Panc1 (cell line): ENCODE measurements around the gene TNNT3. TPM values are rescaled to one million over a fixed set of nuclear protein-coding genes. Genes with fewer than 3 reads are reported as not detected.

Source experiments
- ATAC-seq: fragments of 200-7000 bp; cut with Tn5 transposase; 2 replicates; pipeline ENCODE4 v1.9.1; 2020; ENCODE audit warnings: mild to moderate bottlenecking, moderate library complexity
- BruUV-seq: library from RNA; stranded (reverse); fragments of 400-500 nt; replicated peaks from 2 replicates; lab custom pipeline; 2021; lab: Mats Ljungman, UMichigan
- CTCF ChIA-PET: fragments of 300-600 bp; sonication (Branson Sonifier 250); formaldehyde crosslinking; loops from one replicate; lab custom pipeline; 2022; ENCODE audit warnings: antibody characterized with exemption; lab: Charles Lee
- POLR2A ChIA-PET: fragments of 300-600 bp; sonication (Branson Sonifier 250); formaldehyde crosslinking; loops from one replicate; lab custom pipeline; 2022; ENCODE audit warnings: antibody characterized with exemption; lab: Charles Lee
- DNase-seq: peaks from one replicate; pipeline ENCODE4 v3.0.0-alpha.2; 2010; ENCODE audit warnings: low read depth, low spot score
- H3K27ac ChIP-seq: 2 replicates; pipeline ENCODE4 v1.5.1; 2011; ENCODE audit warnings: mild to moderate bottlenecking, low read length, inconsistent platforms
- H3K27me3 ChIP-seq: fragments of 200-500 bp; sonication (Bioruptor generic); 2 replicates; pipeline ENCODE4 v1.6.0; 2014; ENCODE audit warnings: low read length, inconsistent platforms; ENCODE audit not compliant: control insufficient read depth, insufficient read depth
- H3K36me3 ChIP-seq: fragments of 200-500 bp; sonication (Bioruptor generic); 2 replicates; pipeline ENCODE4 v1.5.1; 2014; ENCODE audit warnings: inconsistent platforms, mild to moderate bottlenecking, low read length, moderate library complexity; ENCODE audit not compliant: control insufficient read depth, insufficient read depth
- H3K4me1 ChIP-seq: 2 replicates; pipeline ENCODE4 v1.5.1; 2011; ENCODE audit warnings: inconsistent platforms, mild to moderate bottlenecking, low read length, moderate library complexity; ENCODE audit not compliant: control insufficient read depth, insufficient read depth
- H3K4me3 ChIP-seq, 2 experiments: 2 replicates each; pipeline ENCODE4 v1.5.1; 2011 to 2012; ENCODE audit warnings: low read depth in 2 of 2, low read length in 2 of 2, mild to moderate bottlenecking in 2 of 2, inconsistent platforms in 1 of 2, moderate library complexity in 1 of 2
- H3K9me3 ChIP-seq: fragments of 200-500 bp; sonication (Bioruptor generic); 2 replicates; pipeline ENCODE4 v1.5.1; 2014; ENCODE audit warnings: low read depth, mild to moderate bottlenecking, inconsistent platforms, low read length, moderate library complexity; ENCODE audit not compliant: control insufficient read depth, insufficient read depth
- POLR2AphosphoS5 ChIP-seq: IDR thresholded peaks from 2 replicates; pipeline ENCODE4 v1.6.1; 2012; ENCODE audit warnings: mild to moderate bottlenecking, low read depth, low read length, moderate library complexity
- SIN3A ChIP-seq: IDR thresholded peaks from 2 replicates; pipeline ENCODE4 v1.6.1; 2012; ENCODE audit warnings: low read depth, mild to moderate bottlenecking, low read length, moderate library complexity, borderline replicate concordance; ENCODE audit not compliant: insufficient read depth
- TCF7L2 ChIP-seq: IDR thresholded peaks from 2 replicates; pipeline ENCODE4 v1.6.1; 2011; ENCODE audit warnings: mild to moderate bottlenecking, low read depth, low read length, inconsistent platforms
- in situ Hi-C: cut with HindIII; loops from 2 replicates; pipeline ENCODE4 v1.10.0; 2016; ENCODE audit warnings: low sequenced_read_pairs, low pct_unique_long_range_greater_than_20kb
- intact Hi-C: fragments of 100-400 bp; cut with micrococcal nuclease; formaldehyde crosslinking; loops from one replicate; pipeline ENCODE4 v1.10.0; 2022; ENCODE audit not compliant: unreplicated experiment
- total RNA-seq: library from RNA; stranded (reverse); gene quantifications from one replicate; pipeline ENCODE4 v1.2.1, GENCODE V29; 2021; ENCODE audit not compliant: unreplicated experiment
- TF ChIP-seq, protein P1 (sequence below), 2 experiments: IDR thresholded peaks; 2 replicates each; pipeline ENCODE4 v1.6.1; 2011 to 2012; ENCODE audit warnings: low read depth in 2 of 2, control low read depth in 1 of 2, low read length in 1 of 2, mild to moderate bottlenecking in 1 of 2, moderate library complexity in 1 of 2; ENCODE audit not compliant: insufficient read depth in 1 of 2
- TF ChIP-seq, protein P2 (sequence below): fragments of 450-650 bp; IDR thresholded peaks from 2 replicates; pipeline ENCODE4 v1.5.1; 2017; ENCODE audit warnings: mild to moderate bottlenecking

TNNT3 gene
- total RNA-seq, 1 experiment from 2014 or later = 0.41 TPM

- no peaks in the 10 kb centered on the region for H3K36me3 ChIP-seq
- BruUV-seq = no TSS peak
- TF ChIP-seq, protein P1, sequence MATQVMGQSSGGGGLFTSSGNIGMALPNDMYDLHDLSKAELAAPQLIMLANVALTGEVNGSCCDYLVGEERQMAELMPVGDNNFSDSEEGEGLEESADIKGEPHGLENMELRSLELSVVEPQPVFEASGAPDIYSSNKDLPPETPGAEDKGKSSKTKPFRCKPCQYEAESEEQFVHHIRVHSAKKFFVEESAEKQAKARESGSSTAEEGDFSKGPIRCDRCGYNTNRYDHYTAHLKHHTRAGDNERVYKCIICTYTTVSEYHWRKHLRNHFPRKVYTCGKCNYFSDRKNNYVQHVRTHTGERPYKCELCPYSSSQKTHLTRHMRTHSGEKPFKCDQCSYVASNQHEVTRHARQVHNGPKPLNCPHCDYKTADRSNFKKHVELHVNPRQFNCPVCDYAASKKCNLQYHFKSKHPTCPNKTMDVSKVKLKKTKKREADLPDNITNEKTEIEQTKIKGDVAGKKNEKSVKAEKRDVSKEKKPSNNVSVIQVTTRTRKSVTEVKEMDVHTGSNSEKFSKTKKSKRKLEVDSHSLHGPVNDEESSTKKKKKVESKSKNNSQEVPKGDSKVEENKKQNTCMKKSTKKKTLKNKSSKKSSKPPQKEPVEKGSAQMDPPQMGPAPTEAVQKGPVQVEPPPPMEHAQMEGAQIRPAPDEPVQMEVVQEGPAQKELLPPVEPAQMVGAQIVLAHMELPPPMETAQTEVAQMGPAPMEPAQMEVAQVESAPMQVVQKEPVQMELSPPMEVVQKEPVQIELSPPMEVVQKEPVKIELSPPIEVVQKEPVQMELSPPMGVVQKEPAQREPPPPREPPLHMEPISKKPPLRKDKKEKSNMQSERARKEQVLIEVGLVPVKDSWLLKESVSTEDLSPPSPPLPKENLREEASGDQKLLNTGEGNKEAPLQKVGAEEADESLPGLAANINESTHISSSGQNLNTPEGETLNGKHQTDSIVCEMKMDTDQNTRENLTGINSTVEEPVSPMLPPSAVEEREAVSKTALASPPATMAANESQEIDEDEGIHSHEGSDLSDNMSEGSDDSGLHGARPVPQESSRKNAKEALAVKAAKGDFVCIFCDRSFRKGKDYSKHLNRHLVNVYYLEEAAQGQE (IDR thresholded peaks at IDR 0.05; ENCODE audit: insufficient read depth in 1 of 2, low read depth in 2 of 2, low read length in 1 of 2) = no peak
- TF ChIP-seq SIN3A (no peak), TCF7L2 (no peak), POLR2AphosphoS5 (no peak)
- TF ChIP-seq, protein P2, sequence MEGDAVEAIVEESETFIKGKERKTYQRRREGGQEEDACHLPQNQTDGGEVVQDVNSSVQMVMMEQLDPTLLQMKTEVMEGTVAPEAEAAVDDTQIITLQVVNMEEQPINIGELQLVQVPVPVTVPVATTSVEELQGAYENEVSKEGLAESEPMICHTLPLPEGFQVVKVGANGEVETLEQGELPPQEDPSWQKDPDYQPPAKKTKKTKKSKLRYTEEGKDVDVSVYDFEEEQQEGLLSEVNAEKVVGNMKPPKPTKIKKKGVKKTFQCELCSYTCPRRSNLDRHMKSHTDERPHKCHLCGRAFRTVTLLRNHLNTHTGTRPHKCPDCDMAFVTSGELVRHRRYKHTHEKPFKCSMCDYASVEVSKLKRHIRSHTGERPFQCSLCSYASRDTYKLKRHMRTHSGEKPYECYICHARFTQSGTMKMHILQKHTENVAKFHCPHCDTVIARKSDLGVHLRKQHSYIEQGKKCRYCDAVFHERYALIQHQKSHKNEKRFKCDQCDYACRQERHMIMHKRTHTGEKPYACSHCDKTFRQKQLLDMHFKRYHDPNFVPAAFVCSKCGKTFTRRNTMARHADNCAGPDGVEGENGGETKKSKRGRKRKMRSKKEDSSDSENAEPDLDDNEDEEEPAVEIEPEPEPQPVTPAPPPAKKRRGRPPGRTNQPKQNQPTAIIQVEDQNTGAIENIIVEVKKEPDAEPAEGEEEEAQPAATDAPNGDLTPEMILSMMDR = no peak
- POLR2A ChIA-PET = no interaction called here
- no peak overlapping the region for H3K4me3 ChIP-seq
- H3K27me3 ChIP-seq = peaks cover 5% of the 10 kb centered on the region; the same call in 1 of the 2 replicates
- no peak overlapping the region for H3K27ac ChIP-seq
- intact Hi-C loops (no loop called here), in situ Hi-C loops (no loop called here)
- CTCF ChIA-PET = interaction anchor here (0.6 to 0.7 kb wide), 3 partner anchors 100 to 192 kb away, joined by 3 to 10 read pairs (median 4); no protein-coding TSS in a partner anchor
- no peak for DNase-seq
- no peak for ATAC-seq
- H3K9me3 ChIP-seq = no peaks in the 10 kb centered on the region
- no peaks in the 10 kb centered on the region for H3K4me1 ChIP-seq
These were observed 26.9 kb upstream of the TNNT3 start for GRCh38 chr11:1892558-1892957.

GRCh38 chr11:1893581-1894359 is 25.7 kb upstream of the TNNT3 start:
- no peak for ATAC-seq
- intact Hi-C loops = loop anchor here (1.0 kb wide), 1 partner anchor 23 kb away; no protein-coding TSS in a partner anchor
- POLR2A ChIA-PET = no interaction called here
- in situ Hi-C loops = no loop called here
- BruUV-seq = no TSS peak
- no peaks in the 10 kb centered on the region for H3K9me3 ChIP-seq
- TF ChIP-seq, protein P2 = no peak
- TF ChIP-seq TCF7L2 = no peak
- TF ChIP-seq, protein P1 (IDR thresholded peaks at IDR 0.05; ENCODE audit: insufficient read depth in 1 of 2, low read depth in 2 of 2, low read length in 1 of 2) = no peak
- no peak for TF ChIP-seq SIN3A
- TF ChIP-seq POLR2AphosphoS5 = no peak
- CTCF ChIA-PET = interaction anchor here (0.6 kb wide), 1 partner anchor 61 kb away, joined by 9 read pairs; no protein-coding TSS in a partner anchor
- no peak overlapping the region for H3K27ac ChIP-seq
- H3K27me3 ChIP-seq = peaks cover 5% of the 10 kb centered on the region; the same call in 1 of the 2 replicates
- DNase-seq = no peak
- no peaks in the 10 kb centered on the region for H3K36me3 ChIP-seq
- H3K4me1 ChIP-seq = no peaks in the 10 kb centered on the region
- H3K4me3 ChIP-seq = no peak overlapping the region
